ENCODE data around the gene TARS3. TPM values are rescaled to one million over a fixed set of nuclear protein-coding genes. Genes with fewer than 3 reads are reported as not detected.
A peak's percentile ranks its signal among the peaks of the same experiment; 100 is the strongest.

Gene TARS3
- total RNA-seq, 4 donors from 2014 or later: 6.2 to 11.3 (median 9.6) TPM

DNA sequence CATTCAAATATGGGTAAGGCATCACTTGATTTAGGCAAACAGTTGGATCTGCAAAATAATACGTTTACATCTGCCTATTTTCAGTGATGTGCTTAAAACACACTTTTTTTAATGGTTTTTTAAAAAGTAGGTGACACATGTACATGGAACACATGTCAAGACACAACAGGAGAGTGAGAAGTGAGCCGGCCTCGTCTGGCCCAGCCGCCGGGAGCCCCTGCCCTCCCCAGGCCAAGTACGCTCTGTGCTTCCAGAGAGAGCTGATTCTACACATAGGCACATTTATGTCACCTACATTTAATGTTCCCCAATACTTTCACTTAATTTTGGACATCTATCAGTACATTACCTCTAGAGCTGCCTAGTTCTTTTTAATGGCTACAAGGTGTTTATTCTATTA lies 75.9 kb downstream of the TARS3 start:
- no peak for DNase-seq (ENCODE audit: low spot score in 2 of 2)
- H3K4me3 ChIP-seq (ENCODE audit: low read depth, poor library complexity, severe bottlenecking): no peak overlapping the region
- intact Hi-C loops (cut with DNase I; ENCODE audit: low total_unique reads): no loop called here
- TF ChIP-seq, protein P1, sequence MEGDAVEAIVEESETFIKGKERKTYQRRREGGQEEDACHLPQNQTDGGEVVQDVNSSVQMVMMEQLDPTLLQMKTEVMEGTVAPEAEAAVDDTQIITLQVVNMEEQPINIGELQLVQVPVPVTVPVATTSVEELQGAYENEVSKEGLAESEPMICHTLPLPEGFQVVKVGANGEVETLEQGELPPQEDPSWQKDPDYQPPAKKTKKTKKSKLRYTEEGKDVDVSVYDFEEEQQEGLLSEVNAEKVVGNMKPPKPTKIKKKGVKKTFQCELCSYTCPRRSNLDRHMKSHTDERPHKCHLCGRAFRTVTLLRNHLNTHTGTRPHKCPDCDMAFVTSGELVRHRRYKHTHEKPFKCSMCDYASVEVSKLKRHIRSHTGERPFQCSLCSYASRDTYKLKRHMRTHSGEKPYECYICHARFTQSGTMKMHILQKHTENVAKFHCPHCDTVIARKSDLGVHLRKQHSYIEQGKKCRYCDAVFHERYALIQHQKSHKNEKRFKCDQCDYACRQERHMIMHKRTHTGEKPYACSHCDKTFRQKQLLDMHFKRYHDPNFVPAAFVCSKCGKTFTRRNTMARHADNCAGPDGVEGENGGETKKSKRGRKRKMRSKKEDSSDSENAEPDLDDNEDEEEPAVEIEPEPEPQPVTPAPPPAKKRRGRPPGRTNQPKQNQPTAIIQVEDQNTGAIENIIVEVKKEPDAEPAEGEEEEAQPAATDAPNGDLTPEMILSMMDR (IDR thresholded peaks at IDR 0.05): no peak
- no peak for TF ChIP-seq POLR2A (IDR thresholded peaks at IDR 0.05)
- 87 to 92% methylated on average over 6 of the region's 6 CpGs for WGBS, 2 donors

DNA sequence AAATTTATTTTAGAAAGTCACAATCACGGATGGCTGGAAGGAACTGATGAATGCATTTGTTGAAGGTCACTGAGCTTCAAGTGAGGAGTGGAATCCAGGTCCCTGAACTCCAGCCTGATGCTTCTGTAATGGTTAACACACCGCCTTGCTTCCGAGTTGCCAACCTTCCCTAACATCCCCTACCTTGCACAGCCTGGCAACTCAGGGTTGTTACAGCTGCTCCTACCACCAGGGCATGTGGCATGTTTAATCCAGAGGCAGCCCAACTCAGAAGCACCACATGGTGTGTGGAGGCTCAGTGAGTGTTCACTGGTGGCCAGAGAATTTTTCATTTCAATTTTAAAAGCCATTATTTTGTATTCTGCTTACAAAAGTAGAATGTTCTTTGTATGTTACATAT lies 77.0 kb downstream of the TARS3 start:
- 75 to 80% methylated on average over 3 of the region's 3 CpGs for WGBS, 2 donors
- no peak overlapping the region for H3K4me3 ChIP-seq (ENCODE audit: low read depth, poor library complexity, severe bottlenecking)
- DNase-seq (ENCODE audit: low spot score in 2 of 2): no peak
- intact Hi-C loops (cut with DNase I; ENCODE audit: low total_unique reads): no loop called here
- no peak for TF ChIP-seq POLR2A (IDR thresholded peaks at IDR 0.05)
- TF ChIP-seq, protein P1 (IDR thresholded peaks at IDR 0.05): no peak

- TF ChIP-seq POLR2A (IDR thresholded peaks at IDR 0.05): no peak
- TF ChIP-seq, protein P1 (IDR thresholded peaks at IDR 0.05): no peak
- DNase-seq (ENCODE audit: low spot score in 2 of 2): no peak
- intact Hi-C loops (cut with DNase I; ENCODE audit: low total_unique reads): no loop called here
- 72 to 84% methylated on average over 8 of the region's 8 CpGs for WGBS, 2 donors
- no peak overlapping the region for H3K4me3 ChIP-seq (ENCODE audit: low read depth, poor library complexity, severe bottlenecking)
These were observed 77.6 kb downstream of the TARS3 start for GRCh38 chr15:101646672-101647071.

- H3K4me3 ChIP-seq (ENCODE audit: low read depth, poor library complexity, severe bottlenecking): no peak overlapping the region
- TF ChIP-seq, protein P1 (IDR thresholded peaks at IDR 0.05): no peak
- no peak for TF ChIP-seq POLR2A (IDR thresholded peaks at IDR 0.05)
- DNase-seq (ENCODE audit: low spot score in 2 of 2): no peak
- intact Hi-C loops (cut with DNase I; ENCODE audit: low total_unique reads): no loop called here
- 76 to 77% methylated on average over 11 of the region's 11 CpGs for WGBS, 2 donors
These were observed 81.9 kb downstream of the TARS3 start for GRCh38 chr15:101642361-101642760.

GRCh38 chr15:101641894-101642293 lies 82.4 kb downstream of the TARS3 start:
- no peak for TF ChIP-seq POLR2A (IDR thresholded peaks at IDR 0.05)
- TF ChIP-seq, protein P1 (IDR thresholded peaks at IDR 0.05): no peak
- 67 to 68% methylated on average over 1 of the region's 1 CpG for WGBS, 2 donors
- H3K4me3 ChIP-seq (ENCODE audit: low read depth, poor library complexity, severe bottlenecking): no peak overlapping the region
- no peak for DNase-seq (ENCODE audit: low spot score in 2 of 2)
- intact Hi-C loops (cut with DNase I; ENCODE audit: low total_unique reads): no loop called here

DNA sequence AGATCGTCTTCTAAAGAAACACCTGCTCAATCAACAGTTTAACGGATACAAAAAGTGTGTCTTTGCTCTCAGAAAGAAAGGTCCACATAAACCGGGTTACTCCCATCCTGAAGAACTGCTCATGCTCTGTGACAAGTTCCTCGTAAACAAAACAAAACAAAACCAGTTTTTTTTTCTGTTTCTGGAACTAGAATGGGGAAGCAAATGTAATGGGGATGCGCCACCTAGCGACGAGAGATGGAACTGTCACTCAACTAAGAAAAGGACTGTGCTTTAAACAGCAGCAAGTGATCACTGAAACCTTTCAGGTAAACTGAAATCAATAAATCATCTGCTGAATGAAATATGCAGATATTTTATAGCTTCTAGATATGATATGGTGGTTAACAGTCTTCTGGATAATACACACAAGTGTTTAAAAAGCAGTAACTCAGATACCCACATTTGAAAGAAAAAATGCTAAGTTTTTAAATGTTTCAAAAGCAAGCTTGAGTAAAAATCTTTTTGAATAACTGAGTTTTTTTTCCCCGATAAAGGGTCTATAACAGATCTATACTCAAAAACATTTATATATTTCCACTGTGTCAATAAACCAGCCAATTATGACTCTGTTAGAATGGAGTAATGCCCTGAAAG lies 83.0 kb downstream of the TARS3 start:
- WGBS, 2 donors: 22 to 26% methylated on average over 8 of the region's 8 CpGs
- TF ChIP-seq, protein P1 (IDR thresholded peaks at IDR 0.05): peak in 1 of 3 donors; percentile 81
- no peak for TF ChIP-seq POLR2A (IDR thresholded peaks at IDR 0.05)

More for the DNA sequence above, 83.0 kb downstream of the TARS3 start:
- intact Hi-C loops (cut with DNase I; ENCODE audit: low total_unique reads): no loop called here
- no peak overlapping the region for H3K4me3 ChIP-seq (ENCODE audit: low read depth, poor library complexity, severe bottlenecking)
- DNase-seq (ENCODE audit: low spot score in 2 of 2): peak; percentile 82 to 94
